Astrocyte (in vitro differentiated cells and primary cell): ENCODE measurements around the gene NBPF3. TPM values are rescaled to one million over a fixed set of nuclear protein-coding genes. Genes with fewer than 3 reads are reported as not detected.
"Not testable (repeated sequence)": the region's sequence is repeated elsewhere in the genome, so short reads cannot be mapped to it uniquely, and the experiment has no call there.

Experiments
- DNase-seq: peaks from one replicate; pipeline ENCODE4 v3.0.0-alpha.2; 2010; ENCODE audit warnings: low read depth
- FAIRE-seq: peaks from 2 replicates; lab custom pipeline; 2011; peaks lifted over from hg19 to GRCh38; lab: Jason Lieb, UNC
- H2AFZ ChIP-seq: 2 replicates; pipeline ENCODE4 v1.6.0; 2012; ENCODE audit warnings: low read depth, low read length, inconsistent platforms
- H3K27ac ChIP-seq: 2 replicates; pipeline ENCODE4 v1.5.1; 2011; ENCODE audit warnings: low read depth, low read length, inconsistent platforms
- H3K27me3 ChIP-seq: 2 replicates; pipeline ENCODE4 v1.6.0; 2011; ENCODE audit warnings: low read length, inconsistent platforms; ENCODE audit not compliant: insufficient read depth
- H3K36me3 ChIP-seq: 2 replicates; pipeline ENCODE4 v1.5.1; 2011; ENCODE audit warnings: low read length, inconsistent platforms; ENCODE audit not compliant: insufficient read depth
- H3K4me1 ChIP-seq: 2 replicates; pipeline ENCODE4 v1.5.1; 2011; ENCODE audit warnings: low read length, inconsistent platforms; ENCODE audit not compliant: insufficient read depth
- H3K4me2 ChIP-seq: 2 replicates; pipeline ENCODE4 v1.6.0; 2012; ENCODE audit warnings: low read length, inconsistent platforms
- H3K4me3 ChIP-seq: 2 replicates; pipeline ENCODE4 v1.5.1; 2011; ENCODE audit warnings: low read depth, mild to moderate bottlenecking, low read length, inconsistent platforms; ENCODE audit not compliant: insufficient read depth
- H3K79me2 ChIP-seq: 2 replicates; pipeline ENCODE4 v1.6.0; 2012; ENCODE audit warnings: mild to moderate bottlenecking, low read length, inconsistent platforms; ENCODE audit not compliant: insufficient read depth
- H3K9ac ChIP-seq: 2 replicates; pipeline ENCODE4 v1.6.0; 2012; ENCODE audit warnings: mild to moderate bottlenecking, low read length, inconsistent platforms
- H3K9me3 ChIP-seq: 2 replicates; pipeline ENCODE4 v1.5.1; 2012; ENCODE audit warnings: low read depth, mild to moderate bottlenecking, low read length, inconsistent platforms; ENCODE audit not compliant: insufficient read depth
- H4K20me1 ChIP-seq: 2 replicates; pipeline ENCODE4 v1.6.0; 2012; ENCODE audit warnings: low read length, inconsistent platforms; ENCODE audit not compliant: insufficient read depth
- H3K27ac Mint-ChIP-seq: one replicate; pipeline ENCODE4 v1.8.0; 2021; ENCODE audit warnings: mild to moderate bottlenecking, mixed read lengths; ENCODE audit not compliant: unreplicated experiment
- H3K27me3 Mint-ChIP-seq: one replicate; pipeline ENCODE4 v1.8.0; 2021; ENCODE audit warnings: low read depth, mixed read lengths; ENCODE audit not compliant: unreplicated experiment
- H3K36me3 Mint-ChIP-seq: one replicate; pipeline ENCODE4 v1.8.0; 2021; ENCODE audit warnings: low read depth, mixed read lengths; ENCODE audit not compliant: unreplicated experiment
- H3K4me1 Mint-ChIP-seq: one replicate; pipeline ENCODE4 v1.8.0; 2021; ENCODE audit warnings: low read depth, mixed read lengths; ENCODE audit not compliant: unreplicated experiment
- H3K4me3 Mint-ChIP-seq: one replicate; pipeline ENCODE4 v1.8.0; 2021; ENCODE audit warnings: mild to moderate bottlenecking, moderate library complexity, mixed read lengths; ENCODE audit not compliant: unreplicated experiment
- H3K9me3 Mint-ChIP-seq: one replicate; pipeline ENCODE4 v1.8.0; 2021; ENCODE audit warnings: mild to moderate bottlenecking, mixed read lengths; ENCODE audit not compliant: unreplicated experiment
- CTCF ChIP-seq: IDR thresholded peaks from 2 replicates; pipeline ENCODE4 v1.5.1; 2011; ENCODE audit warnings: low read depth, mild to moderate bottlenecking, inconsistent platforms, low read length, moderate library complexity; ENCODE audit not compliant: insufficient read depth
- EZH2 ChIP-seq: IDR thresholded peaks from 2 replicates; pipeline ENCODE4 v1.6.1; 2012; ENCODE audit warnings: mild to moderate bottlenecking, low read length, inconsistent platforms; ENCODE audit not compliant: insufficient read depth
- total RNA-seq: library from RNA; stranded (reverse); gene quantifications from 2 replicates; pipeline ENCODE4 v1.2.1, GENCODE V29; 2021

Gene NBPF3
- total RNA-seq, 1 donor from 2014 or later: 6.0 TPM

- FAIRE-seq: no peak
These were observed 17.7 kb downstream of the NBPF3 start for GRCh38 chr1:21457654-21458053.

GRCh38 chr1:21465127-21465526 lies 25.2 kb downstream of the NBPF3 start:
- H3K9me3 ChIP-seq, DNase-seq, H3K4me3 Mint-ChIP-seq, H3K4me1 Mint-ChIP-seq, H4K20me1 ChIP-seq, H3K9ac ChIP-seq, H3K4me1 ChIP-seq, H3K27ac Mint-ChIP-seq, H2AFZ ChIP-seq, H3K27me3 ChIP-seq, H3K4me2 ChIP-seq, H3K9me3 Mint-ChIP-seq, H3K4me3 ChIP-seq, FAIRE-seq, H3K36me3 ChIP-seq, H3K79me2 ChIP-seq, H3K27me3 Mint-ChIP-seq, H3K36me3 Mint-ChIP-seq, H3K27ac ChIP-seq: not testable (repeated sequence)

More at GRCh38 chr1:21457654-21458053, 17.7 kb downstream of the NBPF3 start:
- Histone ChIP-seq H3K27ac (no peak overlapping the region), H3K27me3 (no peaks in the 10 kb centered on the region), H3K9ac (no peak overlapping the region), H2AFZ (no peak overlapping the region), H4K20me1 (no peaks in the 10 kb centered on the region), H3K4me1 (peaks cover 8% of the 10 kb centered on the region), H3K9me3 (no peaks in the 10 kb centered on the region), H3K36me3 (no peaks in the 10 kb centered on the region), H3K4me3 (no peak overlapping the region), H3K4me2 (no peak overlapping the region), H3K79me2 (no peaks in the 10 kb centered on the region)
- TF ChIP-seq CTCF (no peak), EZH2 (no peak)
- Mint-ChIP-seq H3K27me3 (no peaks in the 10 kb centered on the region), H3K4me1 (peaks cover 9% of the 10 kb centered on the region), H3K9me3 (no peaks in the 10 kb centered on the region), H3K27ac (no peak overlapping the region), H3K4me3 (no peak overlapping the region), H3K36me3 (peaks cover 2% of the 10 kb centered on the region)
- no peak for DNase-seq

GRCh38 chr1:21467946-21468345 lies 28.0 kb downstream of the NBPF3 start:
- not testable (repeated sequence) for H3K9me3 Mint-ChIP-seq, H3K9ac ChIP-seq, H3K4me3 ChIP-seq, H3K27ac Mint-ChIP-seq, H3K4me1 Mint-ChIP-seq, H3K27ac ChIP-seq, H3K9me3 ChIP-seq, H3K4me3 Mint-ChIP-seq, H3K27me3 ChIP-seq, H4K20me1 ChIP-seq, H3K79me2 ChIP-seq, H3K4me1 ChIP-seq, DNase-seq, FAIRE-seq, H3K4me2 ChIP-seq, H3K36me3 ChIP-seq, H2AFZ ChIP-seq
- peaks cover 24% of the 10 kb centered on the region for H3K27me3 Mint-ChIP-seq
- peaks cover 17% of the 10 kb centered on the region for H3K36me3 Mint-ChIP-seq

GRCh38 chr1:21468599-21468998 lies 28.7 kb downstream of the NBPF3 start:
- DNase-seq: no peak
- Mint-ChIP-seq H3K4me3 (no peak overlapping the region), H3K36me3 (peaks cover 21% of the 10 kb centered on the region), H3K9me3 (peaks cover 1% of the 10 kb centered on the region), H3K27me3 (peaks cover 29% of the 10 kb centered on the region), H3K27ac (no peak overlapping the region), H3K4me1 (no peaks in the 10 kb centered on the region)
- H3K4me3 ChIP-seq: no peak overlapping the region
- H3K9ac ChIP-seq: no peak overlapping the region
- TF ChIP-seq CTCF (peak; percentile 10), EZH2 (no peak)
- H3K27ac ChIP-seq: no peak overlapping the region
- no peak overlapping the region for H3K4me2 ChIP-seq
- no peaks in the 10 kb centered on the region for H3K79me2 ChIP-seq
- no peaks in the 10 kb centered on the region for H3K27me3 ChIP-seq
- H2AFZ ChIP-seq: no peak overlapping the region
- H3K4me1 ChIP-seq: peaks cover 2% of the 10 kb centered on the region
- no peak for FAIRE-seq
- no peaks in the 10 kb centered on the region for H3K36me3 ChIP-seq
- no peaks in the 10 kb centered on the region for H4K20me1 ChIP-seq
- H3K9me3 ChIP-seq: no peaks in the 10 kb centered on the region
